ENCODE measurements around the gene ADCY1. TPM values are rescaled to one million over a fixed set of nuclear protein-coding genes. Genes with fewer than 3 reads are reported as not detected.
"Not testable (repeated sequence)": the region's sequence is repeated elsewhere in the genome, so short reads cannot be mapped to it uniquely, and the experiment has no call there.

The ADCY1 gene
- 3.1 and 4.4 TPM in 2 replicates for total RNA-seq (2014; rRNA removed; shearing (Covaris generic))

DNA sequence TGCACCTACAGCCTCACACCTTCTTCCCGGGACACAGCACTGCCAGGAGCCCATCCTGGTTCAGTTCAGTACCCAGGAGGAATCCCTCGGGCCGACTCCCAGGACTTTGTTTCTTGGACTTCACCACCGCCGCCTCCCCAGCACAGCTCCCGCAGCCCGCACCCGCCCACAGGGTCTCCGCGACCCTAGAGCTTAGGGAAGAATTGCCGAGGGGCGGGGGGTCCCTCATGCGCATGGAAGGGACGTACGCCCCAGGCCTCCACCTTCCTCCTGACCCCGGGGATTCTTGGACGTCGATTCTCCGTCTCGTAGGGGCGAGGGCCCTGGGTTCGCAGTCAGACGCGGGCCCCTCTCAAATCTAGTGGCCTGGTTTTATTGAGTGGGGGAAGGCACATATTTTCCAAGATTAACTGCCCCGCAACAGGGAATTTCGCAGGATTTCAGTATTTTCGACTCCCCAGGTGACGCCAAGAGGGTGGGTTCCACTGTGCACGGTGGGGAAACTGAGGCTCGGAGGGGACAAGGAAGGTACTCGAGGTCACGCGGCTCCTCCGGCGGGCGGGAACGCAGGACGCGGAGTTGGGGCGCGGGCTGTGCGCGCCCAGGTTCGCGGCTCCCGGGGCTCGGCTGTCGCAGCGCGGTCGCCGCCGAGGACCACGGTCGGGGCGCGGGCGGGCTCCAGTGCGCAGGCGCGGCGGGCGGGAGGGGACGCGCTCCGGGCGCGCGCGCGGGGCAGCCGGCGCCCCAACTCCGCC, at the start of gene ADCY1:
Gene ADCY1, plus strand, starts transcription at position 708 of the 755 bp plus-strand sequence. CDS start 176 bp downstream, outside the sequence.
- DNase-seq (ENCODE audit: low read depth) = peak; percentile 15

DNA sequence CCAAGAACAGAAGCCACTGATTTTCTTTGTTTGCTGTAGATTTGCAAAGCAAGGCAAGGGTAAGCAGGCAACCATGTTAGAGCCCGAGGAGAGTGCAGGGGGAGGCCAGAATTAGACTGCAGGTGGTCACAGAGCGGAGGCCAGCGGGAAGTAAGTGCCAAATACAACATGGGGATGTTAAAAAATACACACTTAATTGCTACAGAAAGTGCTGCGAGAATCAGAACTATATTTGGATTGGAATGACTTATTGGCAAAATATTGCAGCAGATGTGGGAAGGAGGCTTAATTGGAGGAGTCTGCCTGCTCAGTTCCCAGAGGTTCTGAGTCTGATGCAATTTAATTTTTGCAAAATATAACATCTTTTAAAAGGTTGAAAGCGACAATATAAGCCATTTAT, 49.7 kb upstream of the ADCY1 start:
- no peak for DNase-seq (ENCODE audit: low read depth)

DNA sequence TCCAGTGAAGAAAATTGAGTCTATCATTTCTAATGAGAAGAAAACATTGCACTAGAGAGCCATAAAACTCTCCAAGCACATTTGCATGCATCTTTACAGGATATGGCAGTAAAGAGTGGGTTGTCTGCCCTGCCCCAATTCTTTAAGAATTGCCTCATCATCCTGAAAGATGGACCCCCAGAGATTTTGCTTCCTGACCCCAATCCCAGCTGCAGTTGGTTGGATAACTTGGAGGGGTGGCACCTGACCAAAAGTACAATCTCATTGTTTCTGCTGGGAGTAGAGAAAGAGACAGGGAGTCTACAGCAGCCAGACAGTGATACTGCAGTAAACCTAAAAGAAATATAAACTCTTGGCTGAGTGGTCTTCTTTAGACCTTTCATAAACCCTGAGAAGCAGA, 49.1 kb upstream of the ADCY1 start:
- DNase-seq (ENCODE audit: low read depth) = no peak

- no peak for DNase-seq (ENCODE audit: low read depth)
Observed at GRCh38 chr7:45543473-45543872, 30.7 kb upstream of the ADCY1 start.

GRCh38 chr7:45545105-45545710, 29.0 kb upstream of the ADCY1 start:
- DNase-seq (ENCODE audit: low read depth) = not testable (repeated sequence)

- DNase-seq (ENCODE audit: low read depth) = not testable (repeated sequence)
Observed at GRCh38 chr7:45548917-45549316, 25.3 kb upstream of the ADCY1 start.

GRCh38 chr7:45563401-45563800, 10.8 kb upstream of the ADCY1 start:
- DNase-seq (ENCODE audit: low read depth) = no peak

- DNase-seq (ENCODE audit: low read depth) = no peak
Observed at GRCh38 chr7:45563941-45564461, 10.2 kb upstream of the ADCY1 start.

DNA sequence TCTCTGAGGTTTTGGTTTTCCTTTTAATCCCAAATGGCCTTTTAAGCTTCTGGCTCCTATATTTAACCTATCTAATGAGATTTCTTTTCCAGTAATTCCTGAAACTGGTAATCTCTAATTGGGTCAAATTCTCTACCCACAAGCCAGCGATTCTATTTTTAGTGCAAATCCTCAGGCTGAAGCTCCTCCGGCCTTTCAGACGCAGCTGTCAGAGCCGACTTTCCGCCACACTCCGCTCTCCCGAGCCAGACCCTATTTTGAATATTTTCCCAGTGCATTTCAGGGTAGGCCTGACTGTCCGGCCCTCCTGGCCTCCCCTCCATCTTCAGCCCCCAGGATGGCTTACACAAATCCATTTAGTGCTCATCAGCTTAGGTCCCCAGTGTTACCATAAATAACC, 9.7 kb upstream of the ADCY1 start:
- DNase-seq (ENCODE audit: low read depth) = peak; percentile 27

- DNase-seq (ENCODE audit: low read depth) = no peak
Observed at GRCh38 chr7:45564886-45565455, 9.2 kb upstream of the ADCY1 start.

GRCh38 chr7:45566386-45566785, 7.8 kb upstream of the ADCY1 start:
- no peak for DNase-seq (ENCODE audit: low read depth)

DNA sequence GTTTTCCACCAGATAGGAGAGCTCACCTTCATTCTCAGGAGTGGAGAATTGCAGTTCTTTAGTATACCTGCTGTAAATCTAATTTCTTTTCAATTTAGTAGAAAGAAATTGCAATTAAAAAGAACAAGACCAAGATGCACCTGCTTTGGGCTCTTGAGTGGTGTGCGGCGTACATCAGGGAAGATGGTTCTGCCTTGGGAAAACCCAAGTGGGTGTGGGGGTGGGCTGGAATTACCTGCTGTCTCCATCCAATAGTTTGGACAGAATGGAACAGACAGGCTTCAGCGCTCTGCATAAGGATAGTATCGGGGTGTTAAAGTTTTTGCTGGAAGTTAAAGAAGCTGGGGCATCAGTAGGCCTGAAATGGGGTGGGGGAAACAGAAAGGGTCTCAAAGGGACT, 7.2 kb upstream of the ADCY1 start:
- DNase-seq (ENCODE audit: low read depth) = no peak

- DNase-seq (ENCODE audit: low read depth) = no peak
Observed at GRCh38 chr7:45567713-45568112, 6.5 kb upstream of the ADCY1 start.

DNA sequence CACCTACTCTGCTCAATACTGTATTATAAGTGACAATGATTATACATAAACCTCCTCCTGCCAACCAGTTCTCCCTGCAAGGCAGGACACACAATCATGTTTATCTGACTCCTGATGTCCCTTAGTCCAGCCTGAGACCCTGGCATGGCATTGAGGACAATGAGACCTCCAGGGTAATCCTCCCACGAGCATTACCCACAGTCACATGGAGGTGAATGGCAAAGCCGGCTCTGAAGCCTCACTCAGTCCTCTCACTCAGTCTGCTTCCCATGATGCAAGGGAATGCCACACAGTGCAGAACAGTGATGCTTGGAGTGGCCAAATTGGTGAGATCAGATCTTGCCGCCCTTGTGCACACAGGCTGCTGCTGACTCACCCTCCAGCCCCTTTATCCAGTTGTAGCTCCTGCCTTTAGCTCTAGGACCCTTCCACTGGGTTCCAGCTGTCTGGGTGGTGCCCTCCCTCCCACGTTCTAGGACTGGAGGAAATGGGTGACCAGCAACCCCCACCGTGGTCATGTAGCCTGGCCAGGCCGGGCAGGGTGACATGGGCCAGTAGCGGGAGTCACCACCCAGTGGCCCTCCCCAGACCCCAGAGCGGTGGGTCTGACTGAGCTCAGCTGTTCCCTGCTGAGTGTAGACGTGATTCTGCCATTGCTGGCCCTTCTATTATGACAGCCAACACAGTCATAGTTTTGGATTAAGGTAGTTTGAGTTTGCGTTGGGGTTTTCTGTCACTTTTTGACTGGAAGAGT, 5.5 kb upstream of the ADCY1 start:
- DNase-seq (ENCODE audit: low read depth) = no peak

DNA sequence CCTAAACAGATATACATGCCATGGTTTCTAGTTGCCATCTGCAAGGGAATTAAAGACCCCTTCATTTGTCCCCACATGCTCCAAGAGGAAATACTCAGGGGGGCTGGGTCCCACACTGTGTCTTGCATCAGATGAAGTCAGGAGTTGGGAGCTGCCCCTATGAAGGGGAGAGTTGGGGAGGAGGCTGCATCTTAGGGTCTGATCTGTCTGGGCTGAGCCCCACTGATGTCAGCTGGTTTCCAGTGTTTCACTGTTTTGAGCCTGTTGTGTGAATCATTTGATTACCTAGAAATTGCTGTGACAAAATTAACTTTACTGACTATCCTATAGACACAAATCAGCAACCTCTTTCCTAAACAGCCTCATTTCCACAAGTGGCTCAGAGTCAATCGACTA, 4.9 kb upstream of the ADCY1 start:
- no peak for DNase-seq (ENCODE audit: low read depth)

- no peak for DNase-seq (ENCODE audit: low read depth)
Observed at GRCh38 chr7:45570797-45571196, 3.4 kb upstream of the ADCY1 start.

DNA sequence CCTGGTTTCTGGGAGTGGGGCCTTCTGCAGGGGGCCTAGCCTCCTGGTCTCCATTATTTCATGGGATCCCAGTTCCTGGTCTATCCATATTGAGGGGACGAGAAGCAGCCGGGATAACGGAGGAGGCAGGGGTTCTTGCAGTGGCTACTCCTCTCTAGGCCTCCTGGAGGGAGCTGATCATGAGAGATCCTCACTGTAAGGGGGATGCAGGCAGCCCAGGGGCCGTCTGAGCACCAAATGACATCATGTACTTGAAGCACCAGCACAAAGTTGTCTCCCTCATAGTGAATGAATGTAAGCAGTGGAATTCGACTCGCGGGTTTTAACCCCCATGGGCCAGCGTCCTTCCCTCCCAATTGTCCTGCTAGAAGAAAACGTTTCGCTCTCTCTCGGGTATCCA, 964 bp upstream of the ADCY1 start:
- DNase-seq (ENCODE audit: low read depth) = no peak

DNA sequence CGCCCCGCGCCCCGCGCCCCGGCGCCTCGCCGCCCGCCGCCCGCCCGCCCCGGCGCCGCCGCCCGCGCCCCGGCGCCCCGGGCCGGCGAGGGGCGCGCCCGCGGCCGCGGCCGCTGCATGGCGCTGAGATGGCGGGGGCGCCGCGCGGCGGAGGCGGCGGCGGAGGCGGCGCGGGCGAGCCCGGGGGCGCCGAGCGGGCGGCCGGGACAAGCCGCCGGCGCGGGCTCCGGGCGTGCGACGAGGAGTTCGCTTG, 174 bp downstream of the ADCY1 start:
- no peak for DNase-seq (ENCODE audit: low read depth)

GRCh38 chr7:45574669-45575500, 717 bp downstream of the ADCY1 start:
- peak; percentile 65 for DNase-seq (ENCODE audit: low read depth)

- no peak for DNase-seq (ENCODE audit: low read depth)
Observed at GRCh38 chr7:45575501-45576248, 1.5 kb downstream of the ADCY1 start.
